Ovary (tissue), 9 donors: ENCODE results near the gene DPYSL3. TPM values are rescaled to one million over a fixed set of nuclear protein-coding genes. Genes with fewer than 3 reads are reported as not detected.

Source experiments
- DNase-seq, 5 donors: peaks; one replicate each; pipeline ENCODE4 v3.0.0-alpha.2; 2019 to 2020
- H3K27ac ChIP-seq, 2 donors: fragments of 200-600 bp; one replicate each; pipeline versions ENCODE4 v1.5.1 to v1.8.0; 2019 to 2022
- H3K27me3 ChIP-seq: fragments of 200-600 bp; one replicate; pipeline ENCODE4 v1.8.0; 2022
- H3K36me3 ChIP-seq: fragments of 200-600 bp; sonication (generic); one replicate; pipeline ENCODE4 v1.5.1; 2019
- H3K4me1 ChIP-seq: one replicate; pipeline ENCODE4 v1.8.1; 2013; ENCODE audit warnings: mild to moderate bottlenecking, moderate library complexity; ENCODE audit not compliant: insufficient read depth
- H3K4me3 ChIP-seq: fragments of 200-600 bp; sonication (generic); one replicate; pipeline ENCODE4 v1.5.1; 2017
- H3K9me3 ChIP-seq, 2 donors: fragments of 200-600 bp in 1 of 2; sonication (generic) in 1 of 2; one replicate each; pipeline versions ENCODE4 v1.5.1 to v1.8.1; 2013 to 2019; ENCODE audit warnings: mild to moderate bottlenecking in 1 of 2, moderate library complexity in 1 of 2
- CTCF ChIP-seq, 3 donors: fragments of 450-650 bp in 2 of 3; fragments of 200-600 bp in 1 of 3; IDR thresholded peaks; one replicate each; pipeline versions ENCODE4 v1.5.1 to v1.8.0; 2016 to 2022; ENCODE audit warnings: antibody characterized with exemption in 3 of 3, mild to moderate bottlenecking in 1 of 3
- EP300 ChIP-seq: sonication (generic); formaldehyde crosslinking; IDR thresholded peaks from one replicate; pipeline ENCODE4 v1.6.1; 2017; ENCODE audit warnings: antibody characterized with exemption
- POLR2A ChIP-seq: fragments of 450-650 bp; IDR thresholded peaks from one replicate; pipeline ENCODE4 v1.6.1; 2017; ENCODE audit warnings: antibody characterized with exemption, mild to moderate bottlenecking, moderate library complexity
- WGBS, 3 donors: extraction: QIAGEN DNeasy Blood & Tissue Kit in 1 of 3; methylation state at CpG; one replicate each; pipeline versions ENCODE4 v1.1.5 to v1.1.7; 2013 to 2017; 5-methylcytosine and 5-hydroxymethylcytosine counted together
- intact Hi-C, 4 donors: fragments of 100-400 bp; cut with DNase I; formaldehyde crosslinking; loops; one replicate each; pipeline versions ENCODE4 v1.11.0 to v1.15.1; 2022 to 2023
- polyA plus RNA-seq, 2 donors: library from polyadenylated mRNA; stranded (reverse); fragments of 200-250 nt in 1 of 2; fragments of 350-450 nt in 1 of 2; fragmentation: Illumina TruSeq in 1 of 2; extraction: RNeasy Lipid Tissue Mini Kit (QIAGEN cat#74804) in 1 of 2; gene quantifications; one replicate each; pipeline ENCODE4 v1.2.3, GENCODE V29; 2013 to 2014
- total RNA-seq, 7 donors: library from RNA; depleted of rRNA in 2 of 7; stranded (reverse); fragments of >200 nt in 2 of 7; fragmentation: NEBNext Ultra II Directional in 3 of 7; extraction: Animal tissue kit (Norgen Biotek cat#: 25700) in 3 of 7; gene quantifications; one replicate each; pipeline versions ENCODE4 v1.1.0 to v1.2.4, GENCODE V29; 2016 to 2023
- donor health status: DM: no; HTN: no; CAD: no; lungs with moderate emphysema.
- donor health status: DM: no; HTN: no; CAD: no.
- donor health status: Bipolar disorder and iron deficiency.
- donor health status: DM: yes; HTN: yes; CAD: no.
- donor health status: DM: no; HTN: no; CAD: no.
- donor health status: DM: yes; HTN: yes; CAD: no.

The DPYSL3 gene
- total and polyA plus RNA-seq, 9 donors = 77.9 to 606 (median 158) TPM

- DNase-seq = no peak
- intact Hi-C loops = no loop called here
- H3K9me3 ChIP-seq = no peaks in the 10 kb centered on the region
- TF ChIP-seq EP300 (no peak), POLR2A (no peak), CTCF (IDR thresholded peaks at IDR 0.05) (no peak)
- no peak overlapping the region for H3K27ac ChIP-seq
- H3K27me3 ChIP-seq = no peaks in the 10 kb centered on the region
- 56 to 73% (median 66%) methylated on average over 6 of the region's 6 CpGs for WGBS, 3 donors
- H3K36me3 ChIP-seq = no peaks in the 10 kb centered on the region
- H3K4me3 ChIP-seq = no peak overlapping the region
- H3K4me1 ChIP-seq = peaks cover 4% of the 10 kb centered on the region
Measured at GRCh38 chr5:147384346-147385193, 125.3 kb downstream of the DPYSL3 start.

GRCh38 chr5:147382776-147383175 lies 127.1 kb downstream of the DPYSL3 start:
- DNase-seq = peak in 1 of 5 donors; percentile 15
- H3K4me3 ChIP-seq = peak overlapping the region; percentile 22
- H3K27ac ChIP-seq = peak overlapping the region in 1 of 2 donors; percentile 60
- TF ChIP-seq POLR2A = no peak
- no peak for TF ChIP-seq EP300
- no peak for TF ChIP-seq CTCF (IDR thresholded peaks at IDR 0.05)
- H3K36me3 ChIP-seq = no peaks in the 10 kb centered on the region
- H3K4me1 ChIP-seq = peaks cover 4% of the 10 kb centered on the region
- intact Hi-C loops = no loop called here
- no peaks in the 10 kb centered on the region for H3K27me3 ChIP-seq
- H3K9me3 ChIP-seq = no peaks in the 10 kb centered on the region
- 41 to 51% (median 45%) methylated on average over 4 of the region's 4 CpGs for WGBS, 3 donors

- DNase-seq = no peak
- no peak for TF ChIP-seq EP300
- no peak for TF ChIP-seq CTCF (IDR thresholded peaks at IDR 0.05)
- TF ChIP-seq POLR2A = no peak
- Histone ChIP-seq H3K9me3 (no peaks in the 10 kb centered on the region), H3K27me3 (no peaks in the 10 kb centered on the region), H3K4me1 (peaks cover 2% of the 10 kb centered on the region), H3K27ac (no peak overlapping the region), H3K36me3 (no peaks in the 10 kb centered on the region), H3K4me3 (no peak overlapping the region)
- WGBS, 3 donors = 87 to 95% (median 94%) methylated on average over 3 of the region's 3 CpGs
- intact Hi-C loops = no loop called here
Measured at GRCh38 chr5:147381555-147381954, 128.3 kb downstream of the DPYSL3 start.

GRCh38 chr5:147377682-147378081 lies 132.2 kb downstream of the DPYSL3 start:
- no peak for DNase-seq
- intact Hi-C loops = loop anchor here in 1 of 4 donors (10.0 kb wide), 1 partner anchor 143 kb away; the partner anchor contains the start of gene STK32A
- WGBS, 3 donors = 8 to 38% (median 35%) methylated on average over 1 of the region's 1 CpG

More at GRCh38 chr5:147377682-147378081, 132.2 kb downstream of the DPYSL3 start:
- Histone ChIP-seq H3K36me3 (no peaks in the 10 kb centered on the region), H3K4me1 (no peaks in the 10 kb centered on the region), H3K27me3 (no peaks in the 10 kb centered on the region), H3K27ac (no peak overlapping the region), H3K9me3 (no peaks in the 10 kb centered on the region), H3K4me3 (no peak overlapping the region)
- TF ChIP-seq CTCF (IDR thresholded peaks at IDR 0.05) (no peak), POLR2A (no peak), EP300 (no peak)
